Measurements from ENCODE around the gene PTGS2.
"Not testable (repeated sequence)": the region's sequence is repeated elsewhere in the genome, so short reads cannot be mapped to it uniquely, and the experiment has no call there.

Gene PTGS2

DNA sequence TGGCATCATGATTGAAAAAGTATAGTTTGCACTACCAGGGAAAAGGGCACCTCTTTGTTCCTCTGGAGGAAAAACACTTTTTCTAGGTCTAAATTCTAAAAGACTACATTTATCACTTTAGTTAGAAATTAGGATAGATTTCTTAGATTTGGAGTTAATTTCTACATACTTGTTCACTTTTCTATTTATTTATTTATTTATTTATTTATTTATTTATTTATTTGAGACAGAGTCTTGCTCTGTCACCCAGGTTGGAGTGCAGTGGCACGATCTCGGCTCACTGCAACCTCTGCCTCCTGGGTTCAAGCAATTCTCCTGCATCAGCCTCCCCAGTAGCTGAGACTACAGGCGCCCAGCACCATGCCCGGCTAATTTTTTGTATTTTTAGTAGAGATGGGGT, 32.2 kb downstream of the PTGS2 start:
- not testable (repeated sequence) for H3K4me3 ChIP-seq (ENCODE audit: low read length in 2 of 2); H3K9ac ChIP-seq (ENCODE audit: low read length in 2 of 2); H3K9me3 ChIP-seq (ENCODE audit: control insufficient read depth in 2 of 2, low read length in 2 of 2); H3K4me1 ChIP-seq (ENCODE audit: control insufficient read depth, insufficient read depth, low read length); H3K27ac ChIP-seq (ENCODE audit: low read length); H3K36me3 ChIP-seq (ENCODE audit: control insufficient read depth in 2 of 2, insufficient read depth in 2 of 2, low read length in 2 of 2); H3K27me3 ChIP-seq (ENCODE audit: control insufficient read depth in 1 of 2, insufficient read depth in 2 of 2, low read length in 2 of 2)

DNA sequence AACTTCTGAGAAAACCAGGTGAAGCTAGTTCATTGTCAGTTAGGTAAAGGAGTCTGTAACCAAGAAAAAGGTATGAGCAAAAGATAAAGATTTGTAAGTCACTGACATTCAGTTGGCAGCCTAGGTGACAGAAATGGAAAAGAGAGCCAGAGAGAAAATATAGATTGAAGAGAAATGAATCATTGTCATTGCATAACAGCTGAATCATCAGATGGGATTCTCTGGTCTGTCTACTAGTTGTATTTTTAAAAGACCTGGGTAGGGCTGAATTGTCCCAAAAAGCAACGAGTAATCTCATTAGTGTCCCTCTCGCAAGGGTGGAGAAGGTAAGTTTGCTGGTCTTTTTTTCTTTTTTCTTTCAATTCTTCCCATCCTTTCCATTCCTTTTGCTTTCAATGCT, 36.6 kb downstream of the PTGS2 start:
- Histone ChIP-seq H3K27ac (ENCODE audit: low read length) (no peak overlapping the region), H3K36me3 (ENCODE audit: control insufficient read depth in 2 of 2, insufficient read depth in 2 of 2, low read length in 2 of 2) (no peaks in the 10 kb centered on the region)

DNA sequence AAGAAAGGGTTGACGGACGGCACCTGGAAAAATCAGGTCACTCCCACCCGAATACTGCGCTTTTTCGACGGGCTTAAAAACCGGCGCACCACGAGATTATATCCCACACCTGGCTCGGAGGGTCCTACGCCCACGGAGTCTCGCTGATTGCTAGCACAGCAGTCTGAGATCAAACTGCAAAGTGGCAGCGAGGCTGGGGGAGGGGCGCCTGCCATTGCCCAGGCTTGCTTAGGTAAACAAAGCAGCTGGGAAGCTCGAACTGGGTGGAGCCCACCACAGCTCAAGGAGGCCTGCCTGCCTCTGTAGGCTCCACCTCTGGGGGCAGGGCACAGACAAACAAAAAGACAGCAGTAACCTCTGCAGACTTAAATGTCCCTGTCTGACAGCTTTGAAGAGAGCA, 42.7 kb downstream of the PTGS2 start:
- H3K9ac ChIP-seq (ENCODE audit: low read length in 2 of 2); H3K27me3 ChIP-seq (ENCODE audit: control insufficient read depth in 1 of 2, insufficient read depth in 2 of 2, low read length in 2 of 2); H3K4me3 ChIP-seq (ENCODE audit: low read length in 2 of 2); H3K4me1 ChIP-seq (ENCODE audit: control insufficient read depth, insufficient read depth, low read length); H3K27ac ChIP-seq (ENCODE audit: low read length); H3K9me3 ChIP-seq (ENCODE audit: control insufficient read depth in 2 of 2, low read length in 2 of 2); H3K36me3 ChIP-seq (ENCODE audit: control insufficient read depth in 2 of 2, insufficient read depth in 2 of 2, low read length in 2 of 2): not testable (repeated sequence)

More for the DNA sequence above, 36.6 kb downstream of the PTGS2 start:
- Histone ChIP-seq H3K4me1 (ENCODE audit: control insufficient read depth, insufficient read depth, low read length) (peaks cover 5% of the 10 kb centered on the region), H3K4me3 (ENCODE audit: low read length in 2 of 2) (no peak overlapping the region), H3K9ac (ENCODE audit: low read length in 2 of 2) (no peak overlapping the region), H3K9me3 (ENCODE audit: control insufficient read depth in 2 of 2, low read length in 2 of 2) (no peaks in the 10 kb centered on the region), H3K27me3 (ENCODE audit: control insufficient read depth in 1 of 2, insufficient read depth in 2 of 2, low read length in 2 of 2) (no peaks in the 10 kb centered on the region)

DNA sequence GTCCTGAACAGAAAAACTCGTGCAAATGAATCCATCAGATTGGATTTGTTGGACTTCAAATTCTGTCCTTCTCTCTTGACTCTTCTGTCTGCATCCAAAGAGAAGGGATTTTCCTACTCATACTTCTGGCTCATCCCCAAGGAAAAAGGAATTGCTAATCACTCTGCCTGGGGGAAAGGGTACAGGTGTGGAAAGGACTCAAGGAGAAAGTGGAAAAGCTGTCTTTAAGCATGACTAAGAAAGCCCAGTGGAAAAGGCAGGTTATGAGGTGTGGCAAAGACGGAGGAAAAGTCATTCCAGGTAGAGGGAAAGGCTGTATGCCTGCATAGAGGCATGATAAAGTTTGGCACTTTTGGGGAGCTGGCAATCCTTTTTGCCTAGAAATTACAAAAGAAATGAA, 43.4 kb downstream of the PTGS2 start:
- H3K36me3 ChIP-seq (ENCODE audit: control insufficient read depth in 2 of 2, insufficient read depth in 2 of 2, low read length in 2 of 2) = no peaks in the 10 kb centered on the region
- no peak overlapping the region for H3K27ac ChIP-seq (ENCODE audit: low read length)
- no peaks in the 10 kb centered on the region for H3K27me3 ChIP-seq (ENCODE audit: control insufficient read depth in 1 of 2, insufficient read depth in 2 of 2, low read length in 2 of 2)
- H3K4me3 ChIP-seq (ENCODE audit: low read length in 2 of 2) = no peak overlapping the region
- H3K9ac ChIP-seq (ENCODE audit: low read length in 2 of 2) = no peak overlapping the region
- no peaks in the 10 kb centered on the region for H3K4me1 ChIP-seq (ENCODE audit: control insufficient read depth, insufficient read depth, low read length)
- no peaks in the 10 kb centered on the region for H3K9me3 ChIP-seq (ENCODE audit: control insufficient read depth in 2 of 2, low read length in 2 of 2)

DNA sequence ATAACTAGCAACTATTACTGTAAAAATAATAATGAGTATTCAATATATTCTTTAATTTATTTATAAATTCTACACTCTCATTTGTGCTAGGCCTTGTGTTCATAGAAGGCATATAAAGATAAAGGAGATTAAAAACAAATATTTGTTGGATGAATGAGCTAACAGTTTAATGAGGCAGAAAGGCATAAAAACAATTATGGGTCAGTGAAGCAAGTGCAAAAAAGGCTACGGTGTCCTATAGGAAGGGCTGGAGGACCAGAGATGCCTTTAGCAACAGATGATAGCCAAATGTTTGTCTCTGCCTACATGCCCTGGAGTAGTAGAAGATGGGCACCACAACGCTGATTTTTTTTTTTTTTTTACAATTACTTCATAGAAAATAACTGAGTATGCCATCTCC, 45.7 kb downstream of the PTGS2 start:
- no peak overlapping the region for H3K27ac ChIP-seq (ENCODE audit: low read length)
- no peaks in the 10 kb centered on the region for H3K36me3 ChIP-seq (ENCODE audit: control insufficient read depth in 2 of 2, insufficient read depth in 2 of 2, low read length in 2 of 2)
- H3K27me3 ChIP-seq (ENCODE audit: control insufficient read depth in 1 of 2, insufficient read depth in 2 of 2, low read length in 2 of 2) = no peaks in the 10 kb centered on the region
- no peaks in the 10 kb centered on the region for H3K4me1 ChIP-seq (ENCODE audit: control insufficient read depth, insufficient read depth, low read length)
- H3K9ac ChIP-seq (ENCODE audit: low read length in 2 of 2) = no peak overlapping the region
- no peak overlapping the region for H3K4me3 ChIP-seq (ENCODE audit: low read length in 2 of 2)
- H3K9me3 ChIP-seq (ENCODE audit: control insufficient read depth in 2 of 2, low read length in 2 of 2) = no peaks in the 10 kb centered on the region

DNA sequence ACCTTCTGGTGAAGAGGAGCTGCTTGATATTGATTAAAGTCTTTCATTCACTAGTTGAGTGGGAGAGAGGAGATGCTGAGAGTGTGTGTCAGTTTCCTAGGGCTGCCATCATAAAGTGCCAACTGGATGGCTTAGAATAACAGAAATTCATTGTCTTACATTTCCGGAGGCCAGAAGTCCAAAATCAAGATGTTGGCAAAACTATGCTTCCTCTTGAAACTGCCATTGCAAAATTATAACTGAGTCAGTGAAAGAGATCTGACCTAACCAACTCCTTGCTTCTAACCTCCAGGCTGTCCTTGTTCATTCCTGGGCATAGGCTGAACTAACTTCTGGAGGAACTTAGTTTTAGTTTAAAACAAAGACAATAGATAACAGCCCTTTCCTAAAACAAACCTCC, 47.1 kb downstream of the PTGS2 start:
- H3K4me1 ChIP-seq (ENCODE audit: control insufficient read depth, insufficient read depth, low read length) = no peaks in the 10 kb centered on the region
- H3K27ac ChIP-seq (ENCODE audit: low read length) = no peak overlapping the region

DNA sequence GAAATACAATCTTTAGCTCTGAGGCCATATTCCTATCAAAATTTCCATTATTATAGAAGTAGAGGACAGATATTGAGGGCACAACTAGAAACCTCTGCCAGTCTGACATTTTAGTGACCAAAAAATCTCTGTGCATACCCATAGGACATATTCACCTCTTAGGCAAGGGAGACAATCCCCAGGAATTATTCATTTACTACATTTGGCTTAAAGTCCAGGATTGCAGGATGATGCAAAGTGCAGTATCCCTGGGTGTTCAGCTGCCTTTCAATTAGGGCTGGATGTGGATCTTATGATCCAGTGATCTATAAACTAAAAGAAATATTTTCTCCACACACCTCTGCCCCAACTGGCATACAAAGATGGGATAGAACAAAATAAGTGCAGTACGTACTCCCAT, 50.9 kb downstream of the PTGS2 start:
- Histone ChIP-seq H3K9me3 (ENCODE audit: control insufficient read depth in 2 of 2, low read length in 2 of 2) (no peaks in the 10 kb centered on the region), H3K9ac (ENCODE audit: low read length in 2 of 2) (no peak overlapping the region), H3K27me3 (ENCODE audit: control insufficient read depth in 1 of 2, insufficient read depth in 2 of 2, low read length in 2 of 2) (no peaks in the 10 kb centered on the region), H3K27ac (ENCODE audit: low read length) (no peak overlapping the region), H3K4me1 (ENCODE audit: control insufficient read depth, insufficient read depth, low read length) (peaks cover 9% of the 10 kb centered on the region), H3K4me3 (ENCODE audit: low read length in 2 of 2) (peak overlapping the region in 1 of 2 donors; percentile 8), H3K36me3 (ENCODE audit: control insufficient read depth in 2 of 2, insufficient read depth in 2 of 2, low read length in 2 of 2) (no peaks in the 10 kb centered on the region)

More for the DNA sequence above, 47.1 kb downstream of the PTGS2 start:
- Histone ChIP-seq H3K36me3 (ENCODE audit: control insufficient read depth in 2 of 2, insufficient read depth in 2 of 2, low read length in 2 of 2) (no peaks in the 10 kb centered on the region), H3K4me3 (ENCODE audit: low read length in 2 of 2) (no peak overlapping the region), H3K9me3 (ENCODE audit: control insufficient read depth in 2 of 2, low read length in 2 of 2) (no peaks in the 10 kb centered on the region), H3K9ac (ENCODE audit: low read length in 2 of 2) (no peak overlapping the region), H3K27me3 (ENCODE audit: control insufficient read depth in 1 of 2, insufficient read depth in 2 of 2, low read length in 2 of 2) (no peaks in the 10 kb centered on the region)

DNA sequence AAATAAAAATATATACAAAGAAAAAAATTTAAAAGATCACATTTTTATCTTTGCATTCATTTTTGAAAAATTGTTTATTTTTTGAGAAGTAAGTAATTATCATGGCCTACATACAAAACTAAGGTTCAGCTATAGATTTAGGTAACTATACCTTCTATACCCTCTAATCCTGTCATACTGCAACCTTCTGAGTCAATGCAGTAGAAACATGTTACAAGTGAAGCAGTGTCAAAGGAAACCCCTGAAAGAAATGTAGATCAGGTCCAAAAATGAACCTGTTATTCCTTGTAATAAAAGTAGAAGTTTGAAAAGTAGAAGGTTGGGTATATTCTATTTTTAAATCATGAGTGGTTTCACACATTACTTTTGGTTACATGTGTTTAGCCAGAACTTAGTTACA, 51.3 kb downstream of the PTGS2 start:
- H3K4me1 ChIP-seq (ENCODE audit: control insufficient read depth, insufficient read depth, low read length) = peaks cover 9% of the 10 kb centered on the region
- H3K27me3 ChIP-seq (ENCODE audit: control insufficient read depth in 1 of 2, insufficient read depth in 2 of 2, low read length in 2 of 2) = no peaks in the 10 kb centered on the region
- H3K36me3 ChIP-seq (ENCODE audit: control insufficient read depth in 2 of 2, insufficient read depth in 2 of 2, low read length in 2 of 2) = no peaks in the 10 kb centered on the region
- no peak overlapping the region for H3K27ac ChIP-seq (ENCODE audit: low read length)
- H3K9ac ChIP-seq (ENCODE audit: low read length in 2 of 2) = no peak overlapping the region
- no peaks in the 10 kb centered on the region for H3K9me3 ChIP-seq (ENCODE audit: control insufficient read depth in 2 of 2, low read length in 2 of 2)
- H3K4me3 ChIP-seq (ENCODE audit: low read length in 2 of 2) = peak overlapping the region in 1 of 2 donors; percentile 10

DNA sequence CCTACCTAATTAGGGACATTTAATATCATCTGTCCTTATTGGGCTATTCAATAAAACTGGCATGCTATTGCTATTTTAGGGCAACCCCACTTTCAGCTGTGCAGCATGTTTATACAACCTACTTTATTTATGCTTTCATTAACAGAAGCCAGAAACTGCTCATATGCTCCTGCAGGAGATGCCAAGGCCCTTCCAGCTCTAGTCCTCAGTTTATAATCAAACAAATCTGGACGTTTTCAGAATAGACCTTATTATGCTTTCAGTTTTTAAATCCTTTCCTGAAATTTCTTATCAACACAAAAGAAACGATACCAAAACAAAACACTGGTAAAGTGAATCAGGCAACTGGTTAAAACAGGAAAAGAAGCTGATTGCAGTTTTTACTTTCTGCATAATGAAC, 53.2 kb downstream of the PTGS2 start:
- Histone ChIP-seq H3K9me3 (ENCODE audit: control insufficient read depth in 2 of 2, low read length in 2 of 2) (no peaks in the 10 kb centered on the region), H3K4me1 (ENCODE audit: control insufficient read depth, insufficient read depth, low read length) (peaks cover 12% of the 10 kb centered on the region), H3K27me3 (ENCODE audit: control insufficient read depth in 1 of 2, insufficient read depth in 2 of 2, low read length in 2 of 2) (no peaks in the 10 kb centered on the region), H3K27ac (ENCODE audit: low read length) (peak overlapping the region; percentile 74), H3K36me3 (ENCODE audit: control insufficient read depth in 2 of 2, insufficient read depth in 2 of 2, low read length in 2 of 2) (no peaks in the 10 kb centered on the region), H3K4me3 (ENCODE audit: low read length in 2 of 2) (peak overlapping the region in 1 of 2 donors; percentile 10), H3K9ac (ENCODE audit: low read length in 2 of 2) (peak overlapping the region in 1 of 2 donors; percentile 68)

DNA sequence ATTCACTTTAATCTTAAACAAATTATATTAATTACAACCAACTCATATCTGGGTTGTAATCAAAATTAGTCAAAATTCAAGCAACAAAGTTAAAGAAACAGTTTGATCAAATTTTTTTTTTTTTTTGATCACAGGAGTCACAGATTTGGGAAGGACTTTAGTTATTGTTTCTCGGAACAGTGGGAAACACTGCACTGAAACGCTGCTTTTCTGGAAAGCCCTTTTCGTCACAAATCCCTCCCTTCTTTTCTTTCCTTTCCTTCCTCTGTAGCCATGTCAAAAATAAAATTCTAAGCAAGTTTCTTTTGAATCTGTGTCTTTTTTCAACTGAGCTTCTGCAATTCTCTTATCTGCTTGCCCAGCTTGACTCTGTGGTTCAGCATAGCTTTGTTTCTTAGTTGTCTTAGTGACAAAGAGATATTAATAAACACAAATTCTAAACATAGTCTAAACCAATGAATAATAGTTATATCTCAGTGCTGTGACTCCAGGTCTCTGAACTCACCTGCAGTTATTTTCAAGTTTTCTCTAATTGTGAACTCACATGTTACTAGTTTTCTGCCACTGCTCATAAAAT, 53.8 kb downstream of the PTGS2 start:
- H3K36me3 ChIP-seq (ENCODE audit: control insufficient read depth in 2 of 2, insufficient read depth in 2 of 2, low read length in 2 of 2) = no peaks in the 10 kb centered on the region
- peak overlapping the region; percentile 74 for H3K27ac ChIP-seq (ENCODE audit: low read length)
- H3K9ac ChIP-seq (ENCODE audit: low read length in 2 of 2) = peak overlapping the region; percentile 64 to 68
- no peaks in the 10 kb centered on the region for H3K9me3 ChIP-seq (ENCODE audit: control insufficient read depth in 2 of 2, low read length in 2 of 2)
- peaks cover 14% of the 10 kb centered on the region for H3K4me1 ChIP-seq (ENCODE audit: control insufficient read depth, insufficient read depth, low read length)
- H3K4me3 ChIP-seq (ENCODE audit: low read length in 2 of 2) = peak overlapping the region in 1 of 2 donors; percentile 23
- H3K27me3 ChIP-seq (ENCODE audit: control insufficient read depth in 1 of 2, insufficient read depth in 2 of 2, low read length in 2 of 2) = no peaks in the 10 kb centered on the region

DNA sequence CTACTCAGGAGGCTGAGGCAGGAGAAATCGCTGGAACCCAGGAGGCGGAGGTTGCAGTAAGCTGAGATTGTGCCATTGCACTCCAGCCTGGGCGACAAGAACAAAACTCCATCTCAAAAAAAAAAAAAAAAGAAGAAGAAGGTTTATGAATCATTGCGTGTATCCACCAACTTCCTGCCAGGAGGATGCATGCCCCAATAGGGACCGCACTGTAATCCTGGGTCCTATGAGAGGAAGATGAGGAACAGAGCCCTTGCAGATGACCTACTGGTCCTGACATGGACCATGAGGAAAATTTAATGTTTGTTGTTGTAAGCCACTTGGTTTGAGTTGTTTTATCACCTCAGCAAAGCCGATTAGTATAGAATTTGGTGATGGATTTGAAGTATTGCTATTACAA, 56.7 kb downstream of the PTGS2 start:
- H3K4me3 ChIP-seq (ENCODE audit: low read length in 2 of 2) = no peak overlapping the region
- H3K4me1 ChIP-seq (ENCODE audit: control insufficient read depth, insufficient read depth, low read length) = peaks cover 16% of the 10 kb centered on the region
- no peak overlapping the region for H3K9ac ChIP-seq (ENCODE audit: low read length in 2 of 2)
- H3K36me3 ChIP-seq (ENCODE audit: control insufficient read depth in 2 of 2, insufficient read depth in 2 of 2, low read length in 2 of 2) = no peaks in the 10 kb centered on the region
- H3K27me3 ChIP-seq (ENCODE audit: control insufficient read depth in 1 of 2, insufficient read depth in 2 of 2, low read length in 2 of 2) = no peaks in the 10 kb centered on the region
- H3K9me3 ChIP-seq (ENCODE audit: control insufficient read depth in 2 of 2, low read length in 2 of 2) = no peaks in the 10 kb centered on the region
- H3K27ac ChIP-seq (ENCODE audit: low read length) = no peak overlapping the region
